HG03558 (cell line): Measurements from ENCODE around the gene HSD17B13.

Experiments
- ATAC-seq: cut with Tn5 transposase; IDR thresholded peaks from one replicate; pipeline ENCODE4 v1.9.1; 2021; ENCODE audit warnings: moderate number of reproducible peaks; ENCODE audit not compliant: unreplicated experiment; ENCODE audit errors: extremely low read depth

The HSD17B13 gene

GRCh38 chr4:87270825-87271224 lies 51.9 kb downstream of the HSD17B13 start:
- ATAC-seq, result no peak

- no peak for ATAC-seq
These were observed 52.5 kb downstream of the HSD17B13 start for GRCh38 chr4:87270144-87270543.

GRCh38 chr4:87268411-87268810 lies 54.3 kb downstream of the HSD17B13 start:
- ATAC-seq, result no peak

GRCh38 chr4:87266986-87267385 lies 55.7 kb downstream of the HSD17B13 start:
- ATAC-seq, result no peak

GRCh38 chr4:87262886-87263285 lies 59.8 kb downstream of the HSD17B13 start:
- ATAC-seq, result no peak

GRCh38 chr4:87260477-87260876 lies 62.2 kb downstream of the HSD17B13 start:
- no peak for ATAC-seq

GRCh38 chr4:87258677-87259076 lies 64.0 kb downstream of the HSD17B13 start:
- ATAC-seq, result no peak

GRCh38 chr4:87257523-87257922 lies 65.2 kb downstream of the HSD17B13 start:
- no peak for ATAC-seq

- no peak for ATAC-seq
These were observed 66.9 kb downstream of the HSD17B13 start for GRCh38 chr4:87255755-87256154.
